GM12878 (cell line): Measurements from ENCODE around the gene PPFIA4. TPM values are rescaled to one million over a fixed set of nuclear protein-coding genes. Genes with fewer than 3 reads are reported as not detected.

Experiments
- ATAC-seq: fragments of 200-7000 bp; cut with Tn5 transposase; 3 replicates; pipeline ENCODE4 v1.9.1; 2020; ENCODE audit warnings: mild to moderate bottlenecking, moderate library complexity
- BruUV-seq: library from RNA; stranded (reverse); fragments of 400-500 nt; replicated peaks from 2 replicates; lab custom pipeline; 2021; lab: Mats Ljungman, UMichigan
- CTCF ChIA-PET: fragments of 300-600 bp; sonication (Branson Sonifier 250); formaldehyde crosslinking; extraction: SDS; loops from one replicate; lab custom pipeline; 2021; ENCODE audit warnings: inconsistent platforms; lab: Yijun Ruan, JAX
- POLR2A ChIA-PET: fragments of 350-600 bp; formaldehyde crosslinking; extraction: SDS; loops from one replicate; lab custom pipeline; 2021; ENCODE audit warnings: inconsistent platforms; lab: Charles Lee
- RAD21 ChIA-PET: fragments of 300-600 bp; sonication (Branson Sonifier 250); formaldehyde crosslinking; loops from one replicate; lab custom pipeline; 2023; ENCODE audit warnings: antibody characterized with exemption; ENCODE audit not compliant: unreplicated experiment; lab: Charles Lee
- SMC1A ChIA-PET: fragments of 300-600 bp; sonication (Branson Sonifier 250); formaldehyde crosslinking; loops from one replicate; lab custom pipeline; 2023; ENCODE audit not compliant: unreplicated experiment, uncharacterized antibody; lab: Charles Lee
- DNase-seq: peaks from one replicate; pipeline ENCODE4 v3.0.0-alpha.2; 2011; ENCODE audit warnings: low read depth, low spot score
- FAIRE-seq: peaks from 3 replicates; lab custom pipeline; 2011; peaks lifted over from hg19 to GRCh38; lab: Jason Lieb, UNC
- H2AFZ ChIP-seq: 2 replicates; pipeline ENCODE4 v1.6.0; 2011; ENCODE audit warnings: low read depth, low read length, control low read depth; ENCODE audit not compliant: control insufficient read depth
- H3K27ac ChIP-seq: 2 replicates; pipeline ENCODE4 v1.5.1; 2011; ENCODE audit warnings: control low read depth; ENCODE audit not compliant: control insufficient read depth, insufficient read depth
- H3K27me3 ChIP-seq, 2 experiments: replicated peaks in 1 of 2; 2 replicates each; pipeline versions ENCODE4 v1.6.0 to v1.6.1; 2011; ENCODE audit warnings: low read length in 1 of 2; ENCODE audit not compliant: control insufficient read depth in 2 of 2, insufficient read depth in 2 of 2
- H3K36me3 ChIP-seq, 2 experiments: 2 replicates each; pipeline ENCODE4 v1.5.1; 2011; ENCODE audit warnings: low read length in 1 of 2; ENCODE audit not compliant: control insufficient read depth in 2 of 2, insufficient read depth in 2 of 2
- H3K4me1 ChIP-seq: 2 replicates; pipeline ENCODE4 v1.6.1; 2011; ENCODE audit warnings: mild to moderate bottlenecking, low read length, moderate library complexity, mixed read lengths; ENCODE audit not compliant: control insufficient read depth, insufficient read depth
- H3K4me2 ChIP-seq: 2 replicates; pipeline ENCODE4 v1.6.0; 2011; ENCODE audit warnings: control low read depth; ENCODE audit not compliant: control insufficient read depth, insufficient read depth
- H3K4me3 ChIP-seq: fragments of 200-600 bp; sonication (generic); 2 replicates; pipeline ENCODE4 v1.5.1; 2016
- H3K79me2 ChIP-seq: 2 replicates; pipeline ENCODE4 v1.6.0; 2011; ENCODE audit warnings: low read length; ENCODE audit not compliant: control insufficient read depth, insufficient read depth
- H3K9ac ChIP-seq: 2 replicates; pipeline ENCODE4 v1.8.0; 2011; ENCODE audit warnings: low read length, control low read depth, mixed read lengths; ENCODE audit not compliant: control insufficient read depth, insufficient read depth
- H3K9me3 ChIP-seq: replicated peaks from 3 replicates; pipeline ENCODE4 v1.5.1; 2011; ENCODE audit warnings: mild to moderate bottlenecking, low read length; ENCODE audit not compliant: control insufficient read depth, insufficient read depth
- H4K20me1 ChIP-seq: 2 replicates; pipeline ENCODE4 v1.6.0; 2011; ENCODE audit not compliant: control insufficient read depth, insufficient read depth
- ATF7 ChIP-seq: fragments of 450-650 bp; IDR thresholded peaks from 2 replicates; pipeline ENCODE4 v1.6.1; 2016; ENCODE audit warnings: low read depth, mild to moderate bottlenecking
- CTCF ChIP-seq, 3 experiments: IDR thresholded peaks in 2 of 3; conservative IDR thresholded peaks in 1 of 3; 2 replicates each; pipeline ENCODE4 v1.5.1; 2011; ENCODE audit warnings: low read depth in 3 of 3, low read length in 3 of 3, mild to moderate bottlenecking in 3 of 3, control low read depth in 2 of 3, moderate library complexity in 2 of 3, inconsistent platforms in 1 of 3, mixed read lengths in 1 of 3; ENCODE audit not compliant: control insufficient read depth in 2 of 3, insufficient read depth in 1 of 3; ENCODE audit errors: extremely low read depth in 1 of 3
- HDGF ChIP-seq: fragments of 450-650 bp; IDR thresholded peaks from 2 replicates; pipeline ENCODE4 v1.6.1; 2016; ENCODE audit warnings: antibody characterized with exemption
- SMC3 ChIP-seq: IDR thresholded peaks from 2 replicates; pipeline ENCODE4 v1.6.1; 2011; ENCODE audit warnings: low read length, improper control_type of control experiment, borderline replicate concordance
- SREBF1 ChIP-seq: IDR thresholded peaks from 2 replicates; pipeline ENCODE4 v1.6.1; 2012; ENCODE audit warnings: mild to moderate bottlenecking, low read length
- STAT3 ChIP-seq: IDR thresholded peaks from 2 replicates; pipeline ENCODE4 v1.6.1; 2011; ENCODE audit warnings: low read depth, low read length, improper control_type of control experiment
- TCF12 ChIP-seq: IDR thresholded peaks from 2 replicates; pipeline ENCODE4 v1.6.1; 2011; ENCODE audit warnings: low read depth, mild to moderate bottlenecking, low read length
- YBX1 ChIP-seq: fragments of 450-650 bp; IDR thresholded peaks from 2 replicates; pipeline ENCODE4 v1.6.1; 2016; ENCODE audit warnings: antibody characterized with exemption
- ZNF274 ChIP-seq: IDR thresholded peaks from one replicate; pipeline ENCODE4 v1.8.0; 2011; ENCODE audit not compliant: insufficient read length, insufficient read depth
- WGBS: methylation state at CpG from one replicate; pipeline ENCODE4 v1.1.6; 2016; ENCODE audit warnings: low lambda C conversion rate; ENCODE audit not compliant: insufficient replicate concordance, insufficient coverage; ENCODE audit errors: missing lambda C conversion rate; 5-methylcytosine and 5-hydroxymethylcytosine counted together
- in situ Hi-C: fragments of 300-500 bp; cut with MboI; formaldehyde crosslinking; loops from 9 replicates; pipeline ENCODE4 v1.14.3; 2018; ENCODE audit warnings: mixed read lengths
- intact Hi-C: fragments of 100-400 bp; cut with micrococcal nuclease; formaldehyde crosslinking; loops from one replicate; pipeline ENCODE4 v1.14.2; 2022; ENCODE audit not compliant: unreplicated experiment
- polyA plus RNA-seq, 11 experiments: library from polyadenylated mRNA; depleted of rRNA in 4 of 11; unstranded in 6 of 11; stranded (reverse) in 5 of 11; fragments of >200 nt; fragmentation: Nextera tagmentation in 4 of 11; fragmentation: Illumina TruSeq in 1 of 11; extraction: Ambion mirVana in 4 of 11; extraction: Trizol in 1 of 11; gene quantifications; 1 replicate in 1 of 11; 2 replicates in 10 of 11; pipeline versions ENCODE4 v1.2.1 to v1.2.3, GENCODE V29; 2011 to 2016; ENCODE audit warnings: inconsistent platforms in 2 of 11, missing spikeins in 2 of 11, low read depth in 1 of 11
- total RNA-seq, 4 experiments: library from RNA; depleted of rRNA in 3 of 4; stranded (reverse); fragments of >200 nt in 3 of 4; fragmentation: Illumina TruSeq in 1 of 4; extraction: Trizol in 1 of 4; gene quantifications; 2 replicates each; pipeline versions ENCODE4 v1.2.1 to v1.2.3, GENCODE V29; 2013 to 2021
- TF ChIP-seq, protein P1 (sequence below): fragments of 450-650 bp; formaldehyde crosslinking; IDR thresholded peaks from 2 replicates; pipeline ENCODE4 v1.5.0; 2022; ENCODE audit warnings: mild to moderate bottlenecking, missing genetic modification characterization
- TF ChIP-seq, protein P2 (sequence below): IDR thresholded peaks from 2 replicates; pipeline ENCODE4 v1.6.1; 2011; ENCODE audit warnings: borderline replicate concordance, low read depth, mild to moderate bottlenecking, moderate library complexity, low read length; ENCODE audit not compliant: insufficient read depth, poor library complexity, severe bottlenecking

Gene PPFIA4
- total and polyA plus RNA-seq, 10 of the 15 experiments (the other 5 are each of a cell fraction or from before 2014, with no cell fraction given) = 0.02 to 19.7 (median 0.34) TPM; not detected in 1

- RAD21 ChIA-PET = no interaction called here
Observed at GRCh38 chr1:202991112-202991511, 35.2 kb upstream of the PPFIA4 start.

DNA sequence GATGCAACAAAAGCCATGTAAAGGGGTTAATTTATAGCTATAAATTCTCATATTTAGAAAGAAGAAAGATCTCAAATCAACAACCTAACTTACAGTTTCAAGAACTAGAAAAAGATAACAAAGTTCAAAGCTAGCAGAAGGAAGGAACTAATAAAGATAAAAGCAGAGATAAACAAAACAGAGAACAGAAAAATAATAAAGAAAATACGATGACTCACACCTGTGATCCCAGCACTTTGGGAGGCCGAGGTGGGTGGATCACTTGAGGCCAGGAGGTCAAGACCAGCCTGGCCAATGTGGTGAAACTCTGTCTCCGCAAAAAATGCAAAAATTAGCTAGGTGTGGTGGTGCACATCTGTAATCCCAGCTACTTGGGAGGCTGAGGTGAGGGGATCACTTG lies 31.5 kb upstream of the PPFIA4 start:
- intact Hi-C loops = loop anchor here (5.0 to 10.0 kb wide), 2 partner anchors 107 to 270 kb away; partner anchors contain the start of gene RABIF
- Histone ChIP-seq H2AFZ (no peak overlapping the region), H3K27me3 (no peaks in the 10 kb centered on the region), H3K4me1 (peaks cover 5% of the 10 kb centered on the region; the same call in 1 of the 2 replicates), H3K9me3 (no peaks in the 10 kb centered on the region), H3K4me2 (no peak overlapping the region), H4K20me1 (no peaks in the 10 kb centered on the region), H3K79me2 (no peaks in the 10 kb centered on the region), H3K27ac (no peak overlapping the region), H3K9ac (no peak overlapping the region), H3K4me3 (no peak overlapping the region), H3K36me3 (no peaks in the 10 kb centered on the region)
- TF ChIP-seq SREBF1 = no peak
- no peak for TF ChIP-seq ATF7
- TF ChIP-seq STAT3 = no peak
- TF ChIP-seq SMC3 = no peak
- no peak for TF ChIP-seq CTCF (IDR thresholded peaks at IDR 0.05 in 2 of 3, conservative IDR thresholded peaks at IDR 0.05 in 1 of 3; ENCODE audit: control insufficient read depth in 2 of 3, extremely low read depth in 1 of 3, insufficient read depth in 1 of 3, low read depth in 3 of 3, low read length in 3 of 3)
- TF ChIP-seq, protein P1, sequence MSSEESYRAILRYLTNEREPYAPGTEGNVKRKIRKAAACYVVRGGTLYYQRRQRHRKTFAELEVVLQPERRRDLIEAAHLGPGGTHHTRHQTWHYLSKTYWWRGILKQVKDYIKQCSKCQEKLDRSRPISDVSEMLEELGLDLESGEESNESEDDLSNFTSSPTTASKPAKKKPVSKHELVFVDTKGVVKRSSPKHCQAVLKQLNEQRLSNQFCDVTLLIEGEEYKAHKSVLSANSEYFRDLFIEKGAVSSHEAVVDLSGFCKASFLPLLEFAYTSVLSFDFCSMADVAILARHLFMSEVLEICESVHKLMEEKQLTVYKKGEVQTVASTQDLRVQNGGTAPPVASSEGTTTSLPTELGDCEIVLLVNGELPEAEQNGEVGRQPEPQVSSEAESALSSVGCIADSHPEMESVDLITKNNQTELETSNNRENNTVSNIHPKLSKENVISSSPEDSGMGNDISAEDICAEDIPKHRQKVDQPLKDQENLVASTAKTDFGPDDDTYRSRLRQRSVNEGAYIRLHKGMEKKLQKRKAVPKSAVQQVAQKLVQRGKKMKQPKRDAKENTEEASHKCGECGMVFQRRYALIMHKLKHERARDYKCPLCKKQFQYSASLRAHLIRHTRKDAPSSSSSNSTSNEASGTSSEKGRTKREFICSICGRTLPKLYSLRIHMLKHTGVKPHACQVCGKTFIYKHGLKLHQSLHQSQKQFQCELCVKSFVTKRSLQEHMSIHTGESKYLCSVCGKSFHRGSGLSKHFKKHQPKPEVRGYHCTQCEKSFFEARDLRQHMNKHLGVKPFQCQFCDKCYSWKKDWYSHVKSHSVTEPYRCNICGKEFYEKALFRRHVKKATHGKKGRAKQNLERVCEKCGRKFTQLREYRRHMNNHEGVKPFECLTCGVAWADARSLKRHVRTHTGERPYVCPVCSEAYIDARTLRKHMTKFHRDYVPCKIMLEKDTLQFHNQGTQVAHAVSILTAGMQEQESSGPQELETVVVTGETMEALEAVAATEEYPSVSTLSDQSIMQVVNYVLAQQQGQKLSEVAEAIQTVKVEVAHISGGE (CRISPR knock-in tag) = no peak
- TF ChIP-seq HDGF = no peak
- SMC1A ChIA-PET = interaction anchor here (0.7 kb wide), 1 partner anchor 290 kb away, joined by 3 read pairs; no protein-coding TSS in a partner anchor
- POLR2A ChIA-PET = no interaction called here
- in situ Hi-C loops = no loop called here
- DNase-seq (no peak), FAIRE-seq (no peak), ATAC-seq (no peak)
- CTCF ChIA-PET = interaction anchor here (0.9 to 1.4 kb wide), 6 partner anchors 13 to 275 kb away, joined by 3 to 4 read pairs (median 4); no protein-coding TSS in a partner anchor
- 42% methylated on average over 3 of the region's 3 CpGs for WGBS
- no TSS peak for BruUV-seq
- RAD21 ChIA-PET = no interaction called here

More at GRCh38 chr1:202991112-202991511, 35.2 kb upstream of the PPFIA4 start:
- intact Hi-C loops (loop anchor here (10.0 kb wide), 1 partner anchor 266 kb away; no protein-coding TSS in a partner anchor), in situ Hi-C loops (no loop called here)
- Histone ChIP-seq H3K4me1 (no peaks in the 10 kb centered on the region), H3K4me3 (no peak overlapping the region), H3K36me3 (no peaks in the 10 kb centered on the region), H3K27ac (no peak overlapping the region), H3K27me3 (no peaks in the 10 kb centered on the region; a peak in 1 of 4 replicates), H2AFZ (no peak overlapping the region), H3K4me2 (no peak overlapping the region), H4K20me1 (no peaks in the 10 kb centered on the region), H3K9me3 (no peaks in the 10 kb centered on the region), H3K79me2 (no peaks in the 10 kb centered on the region), H3K9ac (no peak overlapping the region)
- CTCF ChIA-PET = interaction anchor here (1.3 to 2.7 kb wide), 2 partner anchors 8 to 333 kb away, joined by 4 to 17 read pairs; no protein-coding TSS in a partner anchor
- ATAC-seq (no peak), DNase-seq (no peak), FAIRE-seq (no peak)
- TF ChIP-seq ZNF274 (no peak), YBX1 (no peak), TCF12 (no peak)
- TF ChIP-seq, protein P2, sequence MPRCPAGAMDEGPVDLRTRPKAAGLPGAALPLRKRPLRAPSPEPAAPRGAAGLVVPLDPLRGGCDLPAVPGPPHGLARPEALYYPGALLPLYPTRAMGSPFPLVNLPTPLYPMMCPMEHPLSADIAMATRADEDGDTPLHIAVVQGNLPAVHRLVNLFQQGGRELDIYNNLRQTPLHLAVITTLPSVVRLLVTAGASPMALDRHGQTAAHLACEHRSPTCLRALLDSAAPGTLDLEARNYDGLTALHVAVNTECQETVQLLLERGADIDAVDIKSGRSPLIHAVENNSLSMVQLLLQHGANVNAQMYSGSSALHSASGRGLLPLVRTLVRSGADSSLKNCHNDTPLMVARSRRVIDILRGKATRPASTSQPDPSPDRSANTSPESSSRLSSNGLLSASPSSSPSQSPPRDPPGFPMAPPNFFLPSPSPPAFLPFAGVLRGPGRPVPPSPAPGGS = no peak
- BruUV-seq = no TSS peak
- SMC1A ChIA-PET = interaction anchor here (1.3 to 1.9 kb wide), 5 partner anchors 9 to 273 kb away, joined by 4 to 9 read pairs (median 4); no protein-coding TSS in a partner anchor
- POLR2A ChIA-PET = no interaction called here
